Measurements from ENCODE around the gene RAP2A.

Gene RAP2A

GRCh38 chr13:97433727-97434396 is at the start of gene RAP2A:
Gene RAP2A (plus strand): TSS chr13:97434169. CDS start chr13:97434471, 302 bp downstream.
- TF ChIP-seq, protein P1, sequence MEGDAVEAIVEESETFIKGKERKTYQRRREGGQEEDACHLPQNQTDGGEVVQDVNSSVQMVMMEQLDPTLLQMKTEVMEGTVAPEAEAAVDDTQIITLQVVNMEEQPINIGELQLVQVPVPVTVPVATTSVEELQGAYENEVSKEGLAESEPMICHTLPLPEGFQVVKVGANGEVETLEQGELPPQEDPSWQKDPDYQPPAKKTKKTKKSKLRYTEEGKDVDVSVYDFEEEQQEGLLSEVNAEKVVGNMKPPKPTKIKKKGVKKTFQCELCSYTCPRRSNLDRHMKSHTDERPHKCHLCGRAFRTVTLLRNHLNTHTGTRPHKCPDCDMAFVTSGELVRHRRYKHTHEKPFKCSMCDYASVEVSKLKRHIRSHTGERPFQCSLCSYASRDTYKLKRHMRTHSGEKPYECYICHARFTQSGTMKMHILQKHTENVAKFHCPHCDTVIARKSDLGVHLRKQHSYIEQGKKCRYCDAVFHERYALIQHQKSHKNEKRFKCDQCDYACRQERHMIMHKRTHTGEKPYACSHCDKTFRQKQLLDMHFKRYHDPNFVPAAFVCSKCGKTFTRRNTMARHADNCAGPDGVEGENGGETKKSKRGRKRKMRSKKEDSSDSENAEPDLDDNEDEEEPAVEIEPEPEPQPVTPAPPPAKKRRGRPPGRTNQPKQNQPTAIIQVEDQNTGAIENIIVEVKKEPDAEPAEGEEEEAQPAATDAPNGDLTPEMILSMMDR (conservative IDR thresholded peaks at IDR 0.05; ENCODE audit: low read depth, low read length), result no peak
- peak within 1 kb of the TSS; percentile 81 for H2AFZ ChIP-seq (ENCODE audit: low read depth)

DNA sequence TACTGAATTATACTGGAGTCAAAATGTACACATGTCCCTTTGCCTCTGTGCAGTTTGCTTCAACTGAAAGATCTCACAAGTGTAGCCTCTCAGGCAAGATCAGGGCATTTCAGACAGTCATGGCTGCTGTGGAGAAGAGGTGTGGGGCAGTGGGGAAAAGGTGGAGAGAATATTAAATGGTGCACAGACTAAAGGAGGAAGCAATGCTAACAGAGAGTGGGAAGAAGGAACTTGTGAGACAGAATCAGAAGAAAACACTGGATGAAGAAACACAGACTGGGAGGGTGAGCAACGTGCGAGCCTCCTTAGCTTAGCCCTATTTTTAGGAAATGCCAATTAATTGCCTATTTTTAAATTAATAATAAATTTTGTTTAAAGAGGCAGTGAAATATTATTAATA is 49.6 kb upstream of the RAP2A start:
- Histone ChIP-seq H3K27me3 (ENCODE audit: insufficient read depth, low read depth) (no peaks in the 10 kb centered on the region), H3K9ac (no peak overlapping the region), H3K4me2 (no peak overlapping the region), H3K36me3 (ENCODE audit: insufficient read depth) (no peaks in the 10 kb centered on the region), H3K4me1 (ENCODE audit: low read depth, poor library complexity, severe bottlenecking) (no peaks in the 10 kb centered on the region), H3K27ac (no peak overlapping the region), H2AFZ (ENCODE audit: low read depth) (no peak overlapping the region), H4K20me1 (ENCODE audit: insufficient read depth) (no peaks in the 10 kb centered on the region), H3K79me2 (ENCODE audit: insufficient read depth, low read depth) (no peaks in the 10 kb centered on the region), H3K4me3 (IDR thresholded peaks at IDR 0.05; ENCODE audit: insufficient read depth, low read depth, low read length) (no peak overlapping the region)
- TF ChIP-seq, protein P1 (conservative IDR thresholded peaks at IDR 0.05; ENCODE audit: low read depth, low read length), result no peak

More at GRCh38 chr13:97433727-97434396, at the start of gene RAP2A:
- Histone ChIP-seq H3K27me3 (ENCODE audit: insufficient read depth, low read depth) (no peaks in the 10 kb centered on the region), H3K27ac (peak within 1 kb of the TSS; percentile 93), H3K9ac (peak within 1 kb of the TSS; percentile 83), H3K79me2 (ENCODE audit: insufficient read depth, low read depth) (peaks cover 29% of the 10 kb centered on the region; the same call in 1 of the 2 replicates), H3K4me2 (peak within 1 kb of the TSS; percentile 51; the same call in 1 of the 2 replicates), H3K36me3 (ENCODE audit: insufficient read depth) (no peaks in the 10 kb centered on the region), H4K20me1 (ENCODE audit: insufficient read depth) (no peaks in the 10 kb centered on the region), H3K4me3 (IDR thresholded peaks at IDR 0.05; ENCODE audit: insufficient read depth, low read depth, low read length) (no peak within 1 kb of the TSS), H3K4me1 (ENCODE audit: low read depth, poor library complexity, severe bottlenecking) (peaks cover 9% of the 10 kb centered on the region)

GRCh38 chr13:97385146-97385545 is 48.8 kb upstream of the RAP2A start:
- Histone ChIP-seq H3K27me3 (ENCODE audit: insufficient read depth, low read depth) (no peaks in the 10 kb centered on the region), H4K20me1 (ENCODE audit: insufficient read depth) (no peaks in the 10 kb centered on the region), H3K4me2 (no peak overlapping the region), H3K27ac (no peak overlapping the region), H2AFZ (ENCODE audit: low read depth) (no peak overlapping the region), H3K4me1 (ENCODE audit: low read depth, poor library complexity, severe bottlenecking) (no peaks in the 10 kb centered on the region), H3K4me3 (IDR thresholded peaks at IDR 0.05; ENCODE audit: insufficient read depth, low read depth, low read length) (no peak overlapping the region), H3K79me2 (ENCODE audit: insufficient read depth, low read depth) (no peaks in the 10 kb centered on the region), H3K9ac (no peak overlapping the region), H3K36me3 (ENCODE audit: insufficient read depth) (no peaks in the 10 kb centered on the region)
- TF ChIP-seq, protein P1 (conservative IDR thresholded peaks at IDR 0.05; ENCODE audit: low read depth, low read length), result no peak

GRCh38 chr13:97385854-97386253 is 48.1 kb upstream of the RAP2A start:
- no peak overlapping the region for H2AFZ ChIP-seq (ENCODE audit: low read depth)
- TF ChIP-seq, protein P1 (conservative IDR thresholded peaks at IDR 0.05; ENCODE audit: low read depth, low read length), result no peak
- no peaks in the 10 kb centered on the region for H3K4me1 ChIP-seq (ENCODE audit: low read depth, poor library complexity, severe bottlenecking)
- no peaks in the 10 kb centered on the region for H3K36me3 ChIP-seq (ENCODE audit: insufficient read depth)
- no peak overlapping the region for H3K9ac ChIP-seq
- H3K4me3 ChIP-seq (IDR thresholded peaks at IDR 0.05; ENCODE audit: insufficient read depth, low read depth, low read length), result no peak overlapping the region
- H3K27ac ChIP-seq, result no peak overlapping the region
- no peaks in the 10 kb centered on the region for H3K27me3 ChIP-seq (ENCODE audit: insufficient read depth, low read depth)
- no peaks in the 10 kb centered on the region for H4K20me1 ChIP-seq (ENCODE audit: insufficient read depth)
- no peak overlapping the region for H3K4me2 ChIP-seq
- no peaks in the 10 kb centered on the region for H3K79me2 ChIP-seq (ENCODE audit: insufficient read depth, low read depth)

Measured in KMS-11 (cell line).